Central memory CD4-positive, alpha-beta T cell (primary cell): Measurements from ENCODE around the gene FBXO42.

ENCODE experiments used
- DNase-seq: peaks from one replicate; pipeline ENCODE4 v3.0.0; 2022

FBXO42 gene

DNA sequence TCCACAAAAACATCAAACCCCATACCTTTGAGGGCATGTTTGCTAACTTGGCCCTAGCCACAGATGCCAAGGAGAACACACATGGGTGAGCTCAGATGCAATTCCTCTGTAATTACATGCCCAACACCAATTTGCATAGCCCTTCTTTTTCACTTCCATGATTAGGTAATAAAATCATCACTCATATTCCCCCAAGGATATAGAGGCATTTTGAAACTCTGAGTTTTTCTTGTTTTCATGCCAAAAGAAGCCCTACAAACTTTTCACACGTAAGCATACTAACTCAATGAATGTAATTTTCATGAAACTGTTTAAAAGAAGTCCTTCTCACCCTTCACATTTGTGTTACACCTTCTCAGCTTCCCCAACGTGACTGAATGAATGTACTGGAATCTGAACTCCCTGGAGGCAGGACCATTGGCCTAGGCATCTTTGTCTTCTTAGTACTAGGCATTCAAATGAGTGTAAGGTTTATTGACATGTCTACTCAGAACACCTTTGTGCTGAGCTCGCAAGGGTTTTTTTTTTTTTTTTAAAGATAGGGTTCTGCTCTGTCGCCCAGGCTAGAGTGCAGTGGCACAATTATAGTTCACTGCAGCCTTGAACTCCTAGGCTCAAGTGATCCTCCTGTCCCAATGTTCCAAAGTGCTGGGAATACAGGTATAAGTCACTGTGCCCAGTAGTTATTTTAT is 31.0 kb downstream of the FBXO42 start:
- no peak for DNase-seq

- no peak for DNase-seq
Measured at GRCh38 chr1:16318555-16318954, 33.7 kb downstream of the FBXO42 start.

DNA sequence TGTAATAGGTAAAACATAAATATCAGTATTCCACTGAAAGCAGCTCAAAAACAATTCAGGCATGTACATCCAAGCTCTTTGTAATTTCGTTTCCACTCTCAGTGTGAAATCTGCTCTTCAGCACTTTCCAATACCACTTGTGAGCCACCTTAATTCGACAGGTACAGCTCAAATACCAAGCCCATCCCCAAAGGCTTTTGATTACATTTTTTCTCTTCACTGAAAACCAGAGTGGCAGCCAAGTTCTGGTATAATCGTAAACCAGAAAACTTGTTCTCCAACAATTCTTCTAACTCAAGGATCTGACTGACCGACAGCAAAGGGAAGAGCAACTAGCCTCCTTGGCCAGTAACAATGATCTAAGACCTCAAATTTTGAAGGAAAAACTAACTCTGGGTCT is 36.8 kb downstream of the FBXO42 start:
- DNase-seq = no peak

DNA sequence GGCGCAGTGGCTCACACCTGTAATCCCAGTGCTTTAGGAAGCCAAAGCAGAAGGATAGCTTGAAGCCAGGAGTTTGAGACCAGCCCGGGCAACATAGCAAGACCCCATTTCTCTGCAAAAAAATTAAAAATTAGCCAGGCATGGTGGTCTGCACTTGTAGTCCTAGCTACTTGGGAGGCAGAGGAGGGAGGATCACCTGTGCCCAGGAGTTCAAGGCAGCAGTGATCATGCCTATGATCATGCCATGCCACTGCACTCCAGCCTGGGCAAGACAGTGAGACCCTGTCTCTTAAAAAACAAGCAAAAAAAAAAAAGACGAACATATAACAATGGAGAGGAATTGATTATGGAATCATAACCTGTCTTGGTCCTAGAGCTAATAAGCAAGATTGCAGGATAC is 45.1 kb downstream of the FBXO42 start:
- DNase-seq = no peak

GRCh38 chr1:16302709-16303627 is 49.3 kb downstream of the FBXO42 start:
- DNase-seq = no peak

DNA sequence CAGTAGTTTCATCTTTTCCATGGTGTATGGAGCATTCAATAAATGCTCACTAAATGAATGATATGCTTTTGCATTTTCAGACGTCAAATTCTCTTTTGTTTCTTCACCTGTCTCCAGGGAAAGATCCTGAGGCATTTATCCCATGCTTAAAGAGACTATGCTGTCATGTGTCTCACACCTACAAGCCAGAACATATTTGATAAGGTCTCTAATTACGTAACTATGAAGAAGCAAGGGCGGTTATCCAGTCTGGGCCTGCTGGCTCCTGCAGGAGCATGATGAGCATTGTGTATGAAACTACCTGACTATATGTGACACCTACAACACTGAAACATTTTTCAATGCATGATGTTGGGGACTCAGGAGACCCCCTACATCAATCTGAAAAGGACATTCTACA is 51.8 kb downstream of the FBXO42 start:
- DNase-seq = no peak

DNA sequence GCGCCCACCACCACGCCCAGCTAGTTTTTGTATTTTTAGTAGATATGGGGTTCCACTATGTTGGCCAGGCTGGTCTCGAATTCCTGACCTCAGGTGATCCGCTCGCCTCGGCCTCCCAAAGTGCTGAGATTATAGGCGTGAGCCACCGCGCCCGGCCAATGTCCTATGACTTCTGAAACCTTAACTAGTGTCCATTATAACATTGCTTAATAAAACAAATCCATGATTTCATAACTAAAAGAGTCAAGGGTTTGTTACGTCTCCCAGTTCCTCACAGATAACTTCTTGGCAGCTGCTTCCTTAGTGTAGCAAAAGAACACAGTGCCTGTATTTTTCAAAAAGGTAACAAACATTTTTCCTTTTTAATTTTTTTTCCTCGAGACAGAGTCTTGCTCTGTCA is 53.6 kb downstream of the FBXO42 start:
- no peak for DNase-seq

DNA sequence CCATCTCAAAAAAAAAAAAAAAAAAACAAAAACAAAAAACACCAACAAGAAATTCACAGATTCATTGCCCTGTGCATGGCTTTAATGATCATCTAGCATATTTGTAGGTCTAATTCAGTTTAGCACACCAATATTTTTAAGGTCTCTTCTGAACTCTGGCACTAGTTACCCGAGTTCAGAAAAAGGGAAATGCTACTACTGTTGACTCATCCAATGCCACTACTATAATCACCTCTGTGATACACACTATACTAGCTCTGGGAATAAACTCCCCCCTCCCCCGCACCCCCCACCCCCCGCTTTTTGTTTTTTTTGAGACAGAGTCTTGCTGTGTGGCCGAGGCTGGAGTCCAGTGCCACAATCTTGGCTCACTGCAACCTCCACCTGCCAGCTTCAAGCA is 55.6 kb downstream of the FBXO42 start:
- DNase-seq = no peak

- DNase-seq = no peak
Measured at GRCh38 chr1:16294219-16295212, 57.8 kb downstream of the FBXO42 start.

GRCh38 chr1:16293538-16293937 is 58.7 kb downstream of the FBXO42 start:
- no peak for DNase-seq

GRCh38 chr1:16292739-16293138 is 59.5 kb downstream of the FBXO42 start:
- no peak for DNase-seq

DNA sequence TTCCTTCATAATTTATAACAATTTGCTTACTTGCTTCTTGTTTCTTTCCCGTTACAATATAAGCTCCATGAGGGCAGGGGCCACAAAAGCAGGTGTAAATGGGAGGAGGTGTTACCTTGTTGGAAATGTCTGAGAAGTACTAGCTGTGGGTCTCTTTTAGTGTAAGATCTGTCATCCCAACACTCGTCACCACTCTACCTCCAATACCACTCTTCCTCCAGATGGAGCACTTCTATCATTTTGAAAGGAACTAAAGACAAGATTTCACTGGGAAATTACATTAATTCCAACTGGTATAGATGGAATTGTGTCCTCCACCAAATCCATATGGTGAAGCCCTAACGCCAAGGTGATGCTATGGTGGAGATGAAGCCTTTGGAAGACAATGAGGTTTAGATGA is 62.3 kb downstream of the FBXO42 start:
- DNase-seq = no peak

GRCh38 chr1:16286122-16286521 is 66.2 kb downstream of the FBXO42 start:
- DNase-seq = no peak

DNA sequence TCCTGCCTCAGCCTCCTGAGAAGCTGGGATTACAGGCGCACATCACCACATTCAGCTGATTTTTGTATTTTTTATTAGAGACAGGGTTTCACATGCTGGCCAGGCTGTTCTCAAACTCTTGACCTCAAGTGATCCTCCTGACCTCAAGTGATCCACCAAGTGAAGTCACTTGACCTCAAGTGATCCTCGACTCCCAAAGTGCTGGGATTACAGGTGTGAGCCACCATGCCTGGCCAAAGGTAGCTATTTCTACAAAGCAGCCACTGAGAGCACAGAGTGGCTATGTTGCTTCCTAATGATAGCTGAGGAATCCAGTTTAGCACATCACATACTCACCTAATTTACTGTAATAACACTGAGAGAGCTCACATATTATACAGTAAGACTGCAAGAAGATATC is 70.5 kb downstream of the FBXO42 start:
- DNase-seq = no peak

GRCh38 chr1:16279186-16279585 is 73.1 kb downstream of the FBXO42 start:
- no peak for DNase-seq

- no peak for DNase-seq
Measured at GRCh38 chr1:16276302-16277030, 75.8 kb downstream of the FBXO42 start.

DNA sequence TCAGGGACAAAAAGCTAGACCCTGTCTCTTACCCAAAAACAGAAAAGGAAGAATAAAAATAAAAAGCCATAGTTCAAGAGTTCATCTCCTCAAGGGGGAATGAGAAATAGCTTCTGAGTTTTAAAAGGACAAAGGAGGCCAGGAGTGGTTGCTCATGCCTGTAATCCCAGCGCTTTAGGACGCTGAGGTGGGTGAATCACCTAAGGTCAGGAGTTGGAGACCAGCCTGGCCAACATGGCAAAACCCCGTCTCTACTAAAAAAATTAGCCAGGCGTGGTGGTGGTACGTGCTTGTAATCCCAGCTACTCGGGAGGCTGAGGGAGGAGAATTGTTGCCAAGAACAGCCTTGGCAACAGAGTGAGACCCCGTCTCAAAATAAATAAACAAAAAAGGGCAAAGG is 76.7 kb downstream of the FBXO42 start:
- no peak for DNase-seq

- no peak for DNase-seq
Measured at GRCh38 chr1:16267690-16268180, 84.5 kb downstream of the FBXO42 start.

- DNase-seq = no peak
Measured at GRCh38 chr1:16266411-16267118, 85.7 kb downstream of the FBXO42 start.

- DNase-seq = no peak
Measured at GRCh38 chr1:16262067-16262466, 90.2 kb downstream of the FBXO42 start.

DNA sequence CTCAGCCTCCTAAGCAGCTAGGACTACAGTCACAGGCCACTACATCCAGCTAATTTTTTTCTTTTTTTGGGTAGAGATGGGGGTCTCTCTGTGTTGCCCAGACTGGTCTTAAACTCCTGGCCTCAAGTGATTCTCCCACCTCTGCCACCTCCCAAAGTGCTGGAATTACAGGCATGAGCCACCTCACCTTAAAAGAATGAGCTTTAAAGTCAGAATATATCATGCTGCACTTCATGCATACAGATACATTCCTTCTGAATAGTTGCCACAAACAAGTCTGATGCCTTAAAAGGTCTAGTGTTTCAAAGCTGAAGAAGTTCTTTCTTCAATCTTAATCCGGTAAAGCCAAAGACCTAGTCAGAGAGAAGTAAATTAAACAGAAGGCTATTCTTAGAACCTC is 91.5 kb downstream of the FBXO42 start:
- DNase-seq = no peak
